HG03060 (cell line): ENCODE results near the gene RRAGD.
"Not testable (repeated sequence)": the region's sequence is repeated elsewhere in the genome, so short reads cannot be mapped to it uniquely, and the experiment has no call there.

ENCODE experiments used
- ATAC-seq: cut with Tn5 transposase; IDR thresholded peaks from one replicate; pipeline ENCODE4 v1.9.1; 2021; ENCODE audit warnings: low read depth, moderate number of reproducible peaks; ENCODE audit not compliant: unreplicated experiment

Gene RRAGD

GRCh38 chr6:89411145-89412070 is 665 bp downstream of the RRAGD start:
- ATAC-seq: no peak

- no peak for ATAC-seq
Observed at GRCh38 chr6:89410788-89411144, 1.3 kb downstream of the RRAGD start.

- no peak for ATAC-seq
Observed at GRCh38 chr6:89410231-89410761, 1.8 kb downstream of the RRAGD start.

GRCh38 chr6:89409461-89410035 is 2.5 kb downstream of the RRAGD start:
- no peak for ATAC-seq

GRCh38 chr6:89406141-89406540 is 5.9 kb downstream of the RRAGD start:
- no peak for ATAC-seq

GRCh38 chr6:89404512-89404911 is 7.6 kb downstream of the RRAGD start:
- ATAC-seq: no peak

- ATAC-seq: no peak
Observed at GRCh38 chr6:89402776-89403175, 9.3 kb downstream of the RRAGD start.

GRCh38 chr6:89400912-89401399 is 11.1 kb downstream of the RRAGD start:
- ATAC-seq: no peak

GRCh38 chr6:89400050-89400449 is 12.0 kb downstream of the RRAGD start:
- ATAC-seq: no peak

GRCh38 chr6:89398762-89399525 is 13.1 kb downstream of the RRAGD start:
- ATAC-seq: no peak

GRCh38 chr6:89397884-89398283 is 14.2 kb downstream of the RRAGD start:
- ATAC-seq: not testable (repeated sequence)

GRCh38 chr6:89393659-89394058 is 18.4 kb downstream of the RRAGD start:
- no peak for ATAC-seq

GRCh38 chr6:89392823-89393222 is 19.2 kb downstream of the RRAGD start:
- no peak for ATAC-seq

- no peak for ATAC-seq
Observed at GRCh38 chr6:89388846-89389245, 23.2 kb downstream of the RRAGD start.

GRCh38 chr6:89387516-89388201 is 24.4 kb downstream of the RRAGD start:
- ATAC-seq: peak; percentile 93

- peak; percentile 13 for ATAC-seq
Observed at GRCh38 chr6:89386917-89387491, 25.1 kb downstream of the RRAGD start.

- ATAC-seq: no peak
Observed at GRCh38 chr6:89385846-89386245, 26.2 kb downstream of the RRAGD start.

GRCh38 chr6:89385156-89385667 is 26.9 kb downstream of the RRAGD start:
- ATAC-seq: peak; percentile 40

GRCh38 chr6:89381031-89381430 is 31.0 kb downstream of the RRAGD start:
- ATAC-seq: no peak

- ATAC-seq: no peak
Observed at GRCh38 chr6:89379281-89379680, 32.8 kb downstream of the RRAGD start.
